OCI-LY7 (cell line): Measurements from ENCODE around the gene SLC25A21. TPM values are rescaled to one million over a fixed set of nuclear protein-coding genes. Genes with fewer than 3 reads are reported as not detected.
"Not testable (repeated sequence)": the region's sequence is repeated elsewhere in the genome, so short reads cannot be mapped to it uniquely, and the experiment has no call there.

ENCODE experiments used
- BruUV-seq: library from RNA; stranded (reverse); fragments of 400-500 nt; replicated peaks from 2 replicates; lab custom pipeline; 2021; lab: Mats Ljungman, UMichigan
- CTCF ChIA-PET: fragments of 300-600 bp; sonication (Branson Sonifier 250); formaldehyde crosslinking; loops from one replicate; lab custom pipeline; 2022; ENCODE audit warnings: antibody characterized with exemption; ENCODE audit not compliant: unreplicated experiment; lab: Charles Lee
- POLR2A ChIA-PET: fragments of 300-600 bp; sonication (Branson Sonifier 250); formaldehyde crosslinking; loops from one replicate; lab custom pipeline; 2022; ENCODE audit warnings: antibody characterized with exemption; lab: Charles Lee
- DNase-seq: peaks from one replicate; pipeline ENCODE4 v3.0.0-alpha.2; 2015; ENCODE audit warnings: low spot score
- H2AFZ ChIP-seq: fragments of 200-600 bp; sonication (generic), shearing (Covaris generic); 2 replicates; pipeline ENCODE4 v1.6.1; 2014; ENCODE audit warnings: mild to moderate bottlenecking, antibody characterized with exemption, low read length, moderate library complexity
- H3K27ac ChIP-seq: fragments of 200-600 bp; sonication (generic); 2 replicates; pipeline ENCODE4 v1.5.1; 2014; ENCODE audit warnings: mixed run types, low read depth, mild to moderate bottlenecking, moderate library complexity, low read length, inconsistent platforms; ENCODE audit not compliant: poor library complexity, severe bottlenecking
- H3K36me3 ChIP-seq: fragments of 200-600 bp; sonication (generic); 2 replicates; pipeline ENCODE4 v1.6.1; 2014; ENCODE audit warnings: mild to moderate bottlenecking, antibody characterized with exemption, low read length, moderate library complexity, mixed read lengths; ENCODE audit not compliant: insufficient read depth
- H3K4me1 ChIP-seq: fragments of 200-600 bp; sonication (generic); 2 replicates; pipeline ENCODE4 v1.5.1; 2014; ENCODE audit warnings: mild to moderate bottlenecking, low read length; ENCODE audit not compliant: insufficient read depth, poor library complexity, severe bottlenecking
- H3K4me2 ChIP-seq: fragments of 200-600 bp; sonication (generic); 2 replicates; pipeline ENCODE4 v1.6.1; 2014; ENCODE audit warnings: mild to moderate bottlenecking, low read length
- H3K4me3 ChIP-seq: fragments of 200-600 bp; sonication (generic); 2 replicates; pipeline ENCODE4 v1.5.1; 2014; ENCODE audit warnings: mild to moderate bottlenecking, low read depth, low read length; ENCODE audit not compliant: poor library complexity, severe bottlenecking
- H3K79me2 ChIP-seq: fragments of 200-600 bp; sonication (generic); 2 replicates; pipeline ENCODE4 v1.6.1; 2016; ENCODE audit warnings: low read depth, mild to moderate bottlenecking, low read length, moderate library complexity, mixed read lengths; ENCODE audit not compliant: insufficient read depth
- H3K9me2 ChIP-seq: fragments of 200-600 bp; sonication (generic); 2 replicates; pipeline ENCODE4 v1.6.1; 2016; ENCODE audit warnings: mild to moderate bottlenecking, low read length, mixed read lengths; ENCODE audit not compliant: insufficient read depth
- H3K9me3 ChIP-seq: fragments of 200-600 bp; sonication (generic); 2 replicates; pipeline ENCODE4 v1.6.1; 2014; ENCODE audit warnings: mild to moderate bottlenecking, mixed run types, low read length, mixed read lengths
- H4K20me1 ChIP-seq: fragments of 200-600 bp; sonication (generic); 2 replicates; pipeline ENCODE4 v1.6.1; 2014; ENCODE audit warnings: mild to moderate bottlenecking, antibody characterized with exemption, low read length, moderate library complexity, mixed read lengths; ENCODE audit not compliant: insufficient read depth
- EZH2phosphoT487 ChIP-seq: fragments of 200-600 bp; sonication (generic); IDR thresholded peaks from 2 replicates; pipeline ENCODE4 v1.6.1; 2018; ENCODE audit warnings: low read depth, borderline replicate concordance, mild to moderate bottlenecking, mixed run types, antibody characterized with exemption, low read length, moderate library complexity, mixed read lengths
- intact Hi-C: fragments of 100-400 bp; cut with micrococcal nuclease; formaldehyde crosslinking; loops from one replicate; pipeline ENCODE4 v1.10.0; 2022; ENCODE audit not compliant: unreplicated experiment
- total RNA-seq, 2 experiments: library from RNA; depleted of rRNA in 1 of 2; stranded (reverse); fragments of >200 nt in 1 of 2; shearing (Covaris generic) in 1 of 2; gene quantifications; 2 replicates each; pipeline ENCODE4 v1.2.3, GENCODE V29; 2014 to 2022
- TF ChIP-seq, protein P1 (sequence below): fragments of 200-600 bp; sonication (generic); conservative IDR thresholded peaks from 2 replicates; pipeline ENCODE4 v1.5.1; 2014; ENCODE audit warnings: mild to moderate bottlenecking, antibody characterized with exemption, low read length, moderate library complexity, mixed read lengths

The SLC25A21 gene
- total RNA-seq, 2 experiments from 2014 or later, result not detected

DNA sequence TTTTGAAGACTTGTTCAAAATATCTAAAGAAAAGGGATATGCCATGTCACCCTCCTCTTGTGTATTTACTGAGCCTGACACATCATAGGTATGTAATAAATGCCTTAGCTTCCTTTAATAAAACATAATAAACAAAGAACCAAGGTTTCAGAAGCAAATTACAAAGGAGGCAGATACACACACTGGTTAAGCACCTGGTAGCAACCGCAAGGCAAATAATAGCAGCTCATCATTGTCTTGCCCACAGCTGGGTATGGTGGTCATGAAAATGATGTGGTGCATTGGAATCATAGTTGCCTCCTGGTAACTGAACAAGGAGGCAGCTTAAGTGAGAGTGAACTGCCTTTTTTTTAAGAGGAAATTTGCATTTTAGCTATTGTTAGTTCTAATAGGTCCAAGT is 471.8 kb downstream of the SLC25A21 start:
- ChIA-PET CTCF (no interaction called here), POLR2A (interaction anchor here (0.9 to 1.2 kb wide), 5 partner anchors 9 to 20 kb away, joined by 3 to 5 read pairs (median 4); no protein-coding TSS in a partner anchor)
- Histone ChIP-seq H4K20me1 (no peaks in the 10 kb centered on the region), H2AFZ (no peak overlapping the region), H3K9me3 (no peaks in the 10 kb centered on the region), H3K27ac (peak overlapping the region; percentile 39), H3K4me3 (no peak overlapping the region), H3K36me3 (no peaks in the 10 kb centered on the region), H3K9me2 (no peaks in the 10 kb centered on the region), H3K4me1 (no peaks in the 10 kb centered on the region), H3K4me2 (no peak overlapping the region), H3K79me2 (no peaks in the 10 kb centered on the region)
- TF ChIP-seq, protein P1, sequence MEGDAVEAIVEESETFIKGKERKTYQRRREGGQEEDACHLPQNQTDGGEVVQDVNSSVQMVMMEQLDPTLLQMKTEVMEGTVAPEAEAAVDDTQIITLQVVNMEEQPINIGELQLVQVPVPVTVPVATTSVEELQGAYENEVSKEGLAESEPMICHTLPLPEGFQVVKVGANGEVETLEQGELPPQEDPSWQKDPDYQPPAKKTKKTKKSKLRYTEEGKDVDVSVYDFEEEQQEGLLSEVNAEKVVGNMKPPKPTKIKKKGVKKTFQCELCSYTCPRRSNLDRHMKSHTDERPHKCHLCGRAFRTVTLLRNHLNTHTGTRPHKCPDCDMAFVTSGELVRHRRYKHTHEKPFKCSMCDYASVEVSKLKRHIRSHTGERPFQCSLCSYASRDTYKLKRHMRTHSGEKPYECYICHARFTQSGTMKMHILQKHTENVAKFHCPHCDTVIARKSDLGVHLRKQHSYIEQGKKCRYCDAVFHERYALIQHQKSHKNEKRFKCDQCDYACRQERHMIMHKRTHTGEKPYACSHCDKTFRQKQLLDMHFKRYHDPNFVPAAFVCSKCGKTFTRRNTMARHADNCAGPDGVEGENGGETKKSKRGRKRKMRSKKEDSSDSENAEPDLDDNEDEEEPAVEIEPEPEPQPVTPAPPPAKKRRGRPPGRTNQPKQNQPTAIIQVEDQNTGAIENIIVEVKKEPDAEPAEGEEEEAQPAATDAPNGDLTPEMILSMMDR, result no peak
- TF ChIP-seq EZH2phosphoT487, result no peak
- BruUV-seq, result no TSS peak
- intact Hi-C loops, result no loop called here
- peak; percentile 11 for DNase-seq

DNA sequence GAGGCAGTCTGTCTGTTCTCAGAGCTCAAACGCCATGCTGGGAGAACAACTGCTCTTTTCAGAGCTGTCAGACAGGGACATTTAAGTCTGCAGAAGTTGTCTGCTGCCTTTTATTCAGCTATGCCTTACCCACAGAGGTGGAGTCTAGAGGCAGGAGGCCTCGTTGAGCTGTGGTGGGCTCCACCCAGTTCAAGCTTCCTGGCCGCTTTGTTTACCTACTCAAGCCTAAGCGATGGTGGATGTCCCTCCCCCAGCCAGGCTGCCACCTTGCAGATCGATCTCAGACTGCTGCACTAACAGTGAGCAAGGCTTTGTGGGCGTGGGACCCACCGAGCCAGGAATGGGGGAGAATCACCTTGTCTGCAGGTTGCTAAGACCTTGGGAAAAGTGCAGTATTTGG is 473.0 kb downstream of the SLC25A21 start:
- H3K9me2 ChIP-seq, BruUV-seq, H3K4me1 ChIP-seq, H4K20me1 ChIP-seq, DNase-seq, H3K4me3 ChIP-seq, H3K36me3 ChIP-seq, intact Hi-C loops, CTCF ChIA-PET, H2AFZ ChIP-seq, H3K27ac ChIP-seq, H3K4me2 ChIP-seq, H3K79me2 ChIP-seq, H3K9me3 ChIP-seq: not testable (repeated sequence)
- POLR2A ChIA-PET, result interaction anchor here (0.6 kb wide), 1 partner anchor 26 kb away, joined by 6 read pairs; no protein-coding TSS in a partner anchor

- CTCF ChIA-PET, result no interaction called here
- Histone ChIP-seq H4K20me1 (no peaks in the 10 kb centered on the region), H3K79me2 (no peaks in the 10 kb centered on the region), H3K36me3 (no peaks in the 10 kb centered on the region), H3K4me3 (no peak overlapping the region), H3K4me1 (no peaks in the 10 kb centered on the region), H3K9me3 (no peaks in the 10 kb centered on the region), H3K9me2 (no peaks in the 10 kb centered on the region), H3K27ac (no peak overlapping the region), H2AFZ (no peak overlapping the region), H3K4me2 (no peak overlapping the region)
- POLR2A ChIA-PET, result interaction anchor here (1.1 to 1.6 kb wide), 3 partner anchors 11 to 135 kb away, joined by 3 to 5 read pairs (median 3); no protein-coding TSS in a partner anchor
- BruUV-seq, result no TSS peak
- intact Hi-C loops, result no loop called here
- TF ChIP-seq, protein P1, result no peak
- no peak for TF ChIP-seq EZH2phosphoT487
- no peak for DNase-seq
Observed at GRCh38 chr14:36690311-36691040, 481.9 kb downstream of the SLC25A21 start.
